ENCODE data around the gene TMED10.

TMED10 gene

DNA sequence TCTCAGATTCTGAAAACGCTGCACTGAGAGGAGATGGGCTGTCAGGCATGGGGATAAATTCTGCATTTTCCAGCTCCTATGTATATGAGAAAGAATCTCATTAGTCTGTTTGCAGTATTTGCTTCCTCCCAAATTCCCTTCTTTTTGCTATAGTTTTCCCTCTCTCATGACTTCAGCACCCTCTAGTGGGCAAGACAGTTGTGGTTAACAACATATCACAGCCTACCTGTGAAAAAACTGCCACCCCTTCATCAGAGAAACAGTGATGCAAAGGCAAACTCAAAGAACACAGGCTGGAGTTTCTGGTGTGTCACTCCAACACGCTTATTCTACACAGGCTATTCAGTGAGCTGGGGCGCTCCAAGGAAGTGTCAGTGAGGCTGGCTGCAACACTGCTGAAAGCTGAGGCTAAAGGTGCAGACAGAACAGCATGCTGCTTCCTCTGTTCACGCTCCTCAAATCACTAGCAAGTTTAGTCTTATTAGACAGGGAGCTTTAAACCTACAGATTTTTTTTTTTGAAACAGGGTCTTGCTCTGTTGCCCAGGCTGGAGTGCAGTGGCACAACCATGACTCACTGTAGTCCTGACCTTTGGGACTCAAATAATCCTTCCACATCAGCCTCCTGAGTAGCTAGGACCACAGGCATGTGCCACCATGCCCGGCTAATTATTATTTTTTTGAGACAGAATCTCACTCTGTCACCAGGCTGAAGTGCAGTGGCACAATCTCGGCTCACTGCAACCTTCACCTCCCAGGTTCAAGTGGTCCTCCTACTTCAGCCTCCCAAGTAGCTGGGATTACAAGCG lies 87.6 kb downstream of the TMED10 start:
- no peak for DNase-seq (ENCODE audit: low read depth in 3 of 3, low spot score in 1 of 3)

DNA sequence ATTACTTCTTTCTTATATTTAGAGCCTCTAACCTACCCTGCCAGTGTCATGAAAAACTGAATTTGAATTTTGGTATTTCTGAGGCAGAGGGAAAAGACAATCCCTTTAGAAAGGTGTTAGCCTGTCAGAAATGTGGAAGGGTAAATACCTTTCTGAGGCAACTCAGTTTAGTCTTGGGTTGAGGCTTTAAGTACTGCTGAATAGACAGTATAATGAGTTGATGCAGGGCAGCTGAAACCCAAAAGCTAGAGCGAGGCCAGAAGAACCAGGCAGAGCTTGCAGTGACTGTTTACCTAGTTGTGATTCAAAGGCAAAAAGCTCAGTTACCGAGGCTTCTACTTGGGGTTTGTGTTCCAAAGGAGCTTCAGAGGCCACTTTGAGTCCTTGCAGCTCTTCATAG lies 88.3 kb downstream of the TMED10 start:
- DNase-seq (ENCODE audit: low read depth in 3 of 3, low spot score in 1 of 3), result no peak

DNA sequence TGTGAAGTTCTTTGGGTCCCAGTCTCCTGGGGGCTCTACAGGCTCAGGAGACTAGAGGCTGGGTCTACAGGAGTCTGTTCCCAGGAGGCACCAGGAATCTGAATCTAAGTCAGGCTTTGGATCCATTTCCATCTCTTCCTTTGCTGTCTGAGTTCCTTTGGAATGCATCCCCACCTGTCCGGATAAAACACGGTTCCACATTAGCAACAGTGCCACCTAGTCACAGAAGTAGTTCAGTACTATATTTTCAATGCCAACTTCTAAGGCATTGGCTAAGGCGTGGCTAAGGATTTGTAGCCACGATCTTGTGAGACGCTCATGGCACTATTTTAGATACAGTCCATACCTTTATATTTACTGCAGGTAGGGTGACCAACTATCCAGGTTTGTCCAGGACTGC lies 91.9 kb downstream of the TMED10 start:
- DNase-seq (ENCODE audit: low read depth in 3 of 3, low spot score in 1 of 3), result no peak

DNA sequence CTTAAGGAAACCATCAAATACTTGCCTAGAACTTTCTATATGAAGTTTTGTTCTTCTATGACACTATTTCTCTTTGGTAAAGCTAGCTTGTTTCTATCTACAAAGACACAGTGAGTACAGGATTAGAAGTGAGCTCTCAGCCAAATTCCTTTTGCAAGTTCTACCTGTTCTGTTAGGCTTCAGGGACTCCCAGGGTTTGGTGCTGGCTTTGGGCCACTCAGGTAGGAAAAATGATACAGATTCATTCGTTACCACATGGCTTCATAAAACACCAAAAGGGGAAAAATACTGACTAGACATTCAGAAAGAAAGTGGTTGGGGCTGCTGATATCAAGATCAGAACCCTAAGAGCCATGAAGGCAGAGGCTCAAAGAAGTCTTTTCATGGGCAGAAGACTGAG lies 93.1 kb downstream of the TMED10 start:
- DNase-seq (ENCODE audit: low read depth in 3 of 3, low spot score in 1 of 3), result no peak

DNA sequence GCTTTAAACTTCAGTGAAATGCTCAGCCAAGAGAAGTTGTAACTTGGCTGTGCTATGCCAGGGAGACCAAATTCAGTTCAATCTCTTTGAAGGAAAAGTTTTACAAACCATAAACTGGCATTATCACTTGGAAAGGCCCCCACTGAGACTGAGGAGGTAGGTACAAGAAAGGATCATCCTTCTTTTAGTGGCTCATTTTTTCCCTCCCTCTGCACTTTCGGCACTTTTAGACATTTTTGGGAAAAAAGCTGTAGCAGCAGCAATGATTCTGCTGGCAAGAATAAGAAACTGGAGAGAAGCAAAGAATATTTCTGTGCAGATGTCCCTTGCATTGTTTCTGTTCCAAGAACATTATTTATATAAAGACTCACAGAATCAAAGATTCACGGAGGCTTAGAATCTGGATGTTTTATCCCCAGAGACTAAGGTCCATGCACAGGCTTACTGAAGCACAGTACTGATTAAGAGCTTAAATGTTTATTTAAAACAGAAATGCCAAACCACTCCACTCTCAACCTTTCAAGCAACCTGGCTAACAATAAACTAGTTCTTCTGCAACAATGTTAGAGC lies 94.7 kb downstream of the TMED10 start:
- DNase-seq (ENCODE audit: low read depth in 3 of 3, low spot score in 1 of 3), result no peak
